NOMO-1 treated with dmso at 0.1 percent for 144 hours (cell line): Measurements from ENCODE around the gene FZD10.

ENCODE experiments used
- DNase-seq: peaks from one replicate; lab custom pipeline; 2025; ENCODE audit not compliant: unreplicated experiment; lab: John Stamatoyannopoulos, UW

The FZD10 gene

GRCh38 chr12:130177635-130178242 is 15.5 kb downstream of the FZD10 start:
- DNase-seq, result no peak

GRCh38 chr12:130178282-130178681 is 16.0 kb downstream of the FZD10 start:
- DNase-seq, result no peak

GRCh38 chr12:130179191-130179590 is 16.9 kb downstream of the FZD10 start:
- no peak for DNase-seq

GRCh38 chr12:130179621-130180020 is 17.4 kb downstream of the FZD10 start:
- no peak for DNase-seq

GRCh38 chr12:130181211-130181610 is 18.9 kb downstream of the FZD10 start:
- no peak for DNase-seq

GRCh38 chr12:130183585-130184370 is 21.5 kb downstream of the FZD10 start:
- DNase-seq, result no peak

GRCh38 chr12:130184404-130185090 is 22.3 kb downstream of the FZD10 start:
- no peak for DNase-seq

- no peak for DNase-seq
Observed at GRCh38 chr12:130185455-130186391, 23.5 kb downstream of the FZD10 start.

GRCh38 chr12:130186651-130187268 is 24.5 kb downstream of the FZD10 start:
- DNase-seq, result no peak

GRCh38 chr12:130192642-130193345 is 30.5 kb downstream of the FZD10 start:
- DNase-seq, result no peak

- DNase-seq, result no peak
Observed at GRCh38 chr12:130194154-130194553, 31.9 kb downstream of the FZD10 start.

GRCh38 chr12:130195369-130195768 is 33.1 kb downstream of the FZD10 start:
- DNase-seq, result no peak

GRCh38 chr12:130195776-130196175 is 33.5 kb downstream of the FZD10 start:
- DNase-seq, result no peak

GRCh38 chr12:130196827-130197226 is 34.6 kb downstream of the FZD10 start:
- DNase-seq, result no peak

GRCh38 chr12:130198026-130198662 is 35.9 kb downstream of the FZD10 start:
- no peak for DNase-seq

GRCh38 chr12:130198663-130199060 is 36.4 kb downstream of the FZD10 start:
- DNase-seq, result no peak

- no peak for DNase-seq
Observed at GRCh38 chr12:130199581-130200390, 37.5 kb downstream of the FZD10 start.

- no peak for DNase-seq
Observed at GRCh38 chr12:130200445-130200844, 38.2 kb downstream of the FZD10 start.

GRCh38 chr12:130201037-130201436 is 38.8 kb downstream of the FZD10 start:
- no peak for DNase-seq
